Left kidney (tissue), 2 donors: ENCODE measurements around the gene GYS1. TPM values are rescaled to one million over a fixed set of nuclear protein-coding genes. Genes with fewer than 3 reads are reported as not detected.
"Not testable (repeated sequence)": the region's sequence is repeated elsewhere in the genome, so short reads cannot be mapped to it uniquely, and the experiment has no call there.

ENCODE experiments used
- DNase-seq: peaks from one replicate; pipeline ENCODE4 v3.0.0-alpha.2; 2013
- polyA plus RNA-seq: library from polyadenylated mRNA; unstranded; fragments of 120-200 nt; gene quantifications from one replicate; pipeline ENCODE4 v1.2.1, GENCODE V29; 2013; ENCODE audit not compliant: insufficient read length

The GYS1 gene
- polyA plus RNA-seq, 1 donor, result 52.2 TPM

DNA sequence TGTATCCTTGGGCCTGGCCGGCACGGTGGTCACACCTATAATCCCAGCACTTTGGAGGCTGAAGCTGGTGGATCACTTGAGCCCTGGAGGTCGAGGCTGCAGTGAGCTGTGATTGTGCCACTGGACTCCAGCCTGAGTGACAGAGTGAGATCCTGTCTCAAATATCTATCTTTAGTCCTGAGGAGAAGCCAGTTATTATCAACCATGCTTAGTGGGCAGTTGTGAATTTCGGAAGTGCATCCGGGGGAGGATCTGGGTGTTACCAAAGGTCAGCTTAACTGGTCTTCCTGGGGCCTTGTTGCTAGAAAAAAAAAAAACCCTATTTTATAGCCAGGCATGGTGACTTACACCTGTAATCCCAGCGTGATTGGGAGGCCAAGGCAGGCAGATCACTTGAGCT is 50.0 kb downstream of the GYS1 start:
- no peak for DNase-seq

DNA sequence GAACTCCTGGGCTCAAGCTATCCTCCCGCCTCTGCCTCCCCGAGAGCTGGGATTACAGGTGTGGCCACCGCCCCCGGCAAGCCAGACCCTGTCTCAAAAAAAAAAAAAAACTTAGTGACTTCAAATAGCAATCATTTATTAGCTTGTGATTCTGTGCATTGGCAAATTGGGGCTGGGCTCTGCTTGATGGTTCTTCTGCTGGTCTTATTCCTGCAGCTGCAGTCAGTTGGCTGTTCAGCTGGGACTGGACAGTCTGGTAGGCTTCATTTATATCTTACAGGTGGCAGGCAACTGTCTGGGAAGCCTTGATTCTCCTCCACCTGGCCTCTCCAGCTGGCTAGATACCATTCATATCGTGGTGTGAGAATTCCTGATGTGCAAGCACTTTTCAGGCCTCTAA is 52.2 kb downstream of the GYS1 start:
- DNase-seq, result no peak

DNA sequence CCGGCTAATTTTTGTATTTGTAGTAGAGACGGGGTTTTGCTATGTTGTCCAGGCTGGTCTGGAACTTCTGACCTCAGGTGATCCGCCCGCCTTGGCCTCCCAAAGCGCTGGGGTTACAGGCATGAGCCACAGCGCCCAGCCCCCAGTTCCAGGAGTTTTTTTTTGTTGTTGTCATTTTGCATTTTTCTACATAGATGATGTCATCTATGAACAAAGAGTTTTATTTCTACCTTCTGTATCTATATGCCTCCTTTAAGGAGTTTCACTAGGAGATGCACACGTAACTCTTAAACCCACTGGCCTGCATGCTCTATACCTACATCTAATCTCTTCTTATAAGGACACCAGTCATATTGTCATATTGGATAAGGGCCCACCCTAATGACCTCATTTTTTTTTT is 54.9 kb downstream of the GYS1 start:
- DNase-seq, result no peak

DNA sequence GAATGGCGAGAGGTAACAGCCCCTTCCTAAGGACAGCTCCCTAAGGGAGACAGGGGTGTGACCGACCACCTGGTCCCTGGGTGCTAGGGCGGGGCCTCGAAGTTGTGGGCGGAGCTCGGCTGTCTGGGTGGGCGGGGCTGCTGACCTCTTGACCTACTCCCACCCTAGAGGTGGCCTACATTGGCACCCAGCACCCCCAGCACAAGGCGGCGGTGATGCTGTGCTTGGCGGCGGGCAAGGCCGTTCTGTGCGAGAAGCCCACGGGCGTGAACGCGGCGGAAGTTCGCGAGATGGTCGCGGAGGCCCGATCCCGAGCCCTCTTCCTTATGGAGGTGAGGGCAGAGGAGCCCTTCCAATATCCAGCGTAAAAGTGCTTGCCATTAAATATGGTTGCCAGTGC is 57.2 kb downstream of the GYS1 start:
- DNase-seq, result no peak

DNA sequence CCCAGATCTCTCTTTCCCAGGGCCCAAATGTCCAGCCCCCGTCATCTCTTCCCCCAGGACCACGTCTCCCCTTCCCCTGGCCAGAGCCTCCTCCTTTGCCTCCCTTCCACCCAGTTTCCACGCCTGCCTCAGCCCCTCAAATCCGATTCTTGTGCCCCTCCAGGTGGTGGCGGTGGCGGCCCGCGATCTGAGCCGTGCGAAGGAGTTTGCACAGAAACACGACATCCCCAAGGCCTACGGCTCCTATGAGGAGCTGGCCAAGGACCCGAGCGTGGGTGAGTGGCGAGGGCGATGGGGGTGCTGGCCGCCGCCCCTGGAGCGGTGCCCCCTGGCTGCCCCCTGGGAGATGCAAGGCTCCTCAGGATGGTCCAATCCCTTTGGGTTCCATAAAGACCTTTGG is 58.3 kb downstream of the GYS1 start:
- DNase-seq, result no peak

DNA sequence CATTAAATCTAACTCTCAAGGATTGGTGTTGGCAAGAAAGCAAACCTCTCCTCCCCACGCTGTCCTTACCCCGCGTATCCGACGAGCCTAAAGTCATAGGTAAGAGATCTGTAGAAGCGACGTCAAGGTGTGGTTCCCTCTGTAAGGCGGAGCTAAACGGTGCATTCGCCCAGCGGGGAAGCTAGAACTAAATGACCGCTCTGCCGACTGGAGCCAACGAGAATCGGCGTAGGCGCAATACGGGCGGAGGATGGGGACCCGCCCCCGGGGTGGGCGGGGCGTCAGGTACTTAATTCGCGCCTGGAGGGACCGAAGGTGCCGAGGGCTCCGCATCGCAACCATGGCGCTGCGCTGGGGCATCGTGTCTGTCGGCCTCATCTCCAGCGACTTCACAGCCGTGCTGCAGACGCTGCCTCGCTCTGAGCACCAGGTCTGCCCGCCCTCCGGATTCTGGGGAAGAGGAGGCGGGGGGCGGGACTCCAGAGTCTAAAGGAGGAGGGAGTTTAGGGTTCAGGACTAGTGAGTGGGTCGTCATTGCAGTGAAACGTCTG is 59.7 kb downstream of the GYS1 start, which contains the start of gene DHDH:
DHDH (plus strand) TSS at position 318 of the 551 bp plus-strand sequence; CDS start at position 341, 23 bp downstream.
- DNase-seq, result peak; percentile 81

DNA sequence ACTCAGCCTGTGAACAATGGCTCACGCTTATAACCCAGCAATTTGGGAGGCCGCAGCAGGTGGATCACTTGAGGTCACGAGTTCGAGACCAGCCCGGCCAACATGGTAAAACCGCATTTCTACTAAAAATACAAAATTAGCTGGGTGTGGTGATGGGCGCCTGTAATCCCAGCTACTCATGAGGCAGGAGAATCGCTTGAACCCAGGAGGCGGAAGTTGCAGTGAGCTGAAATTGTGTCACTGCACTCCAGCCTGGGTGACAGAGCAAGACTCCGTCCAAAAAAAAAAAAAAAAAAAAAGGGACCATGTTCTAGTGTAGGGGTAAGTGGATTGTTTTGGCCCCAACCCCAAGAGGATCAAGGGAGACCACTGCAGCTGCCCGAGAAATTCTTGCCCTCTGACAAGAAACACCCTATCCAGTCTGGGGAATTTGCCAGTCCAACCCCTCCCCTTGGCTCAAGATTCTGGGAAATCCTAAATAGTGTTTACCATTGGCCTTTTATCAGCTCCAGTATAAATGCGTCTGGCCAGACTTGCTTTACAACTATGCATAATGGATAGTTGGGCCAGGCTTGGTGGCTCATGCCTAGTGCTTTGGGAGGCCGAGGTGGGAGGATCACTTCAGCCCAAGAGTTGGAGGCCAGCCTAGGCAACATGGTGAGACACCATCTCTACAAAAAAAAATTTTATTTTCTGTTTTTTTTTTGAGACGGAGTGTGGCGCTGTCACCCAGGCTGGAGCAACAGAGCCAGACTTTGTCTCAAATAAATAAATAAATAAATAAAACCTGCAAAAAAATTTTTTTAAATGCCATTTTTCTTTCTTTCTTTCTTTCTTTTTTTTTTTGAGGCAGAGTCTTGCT is 64.7 kb downstream of the GYS1 start:
- no peak for DNase-seq

DNA sequence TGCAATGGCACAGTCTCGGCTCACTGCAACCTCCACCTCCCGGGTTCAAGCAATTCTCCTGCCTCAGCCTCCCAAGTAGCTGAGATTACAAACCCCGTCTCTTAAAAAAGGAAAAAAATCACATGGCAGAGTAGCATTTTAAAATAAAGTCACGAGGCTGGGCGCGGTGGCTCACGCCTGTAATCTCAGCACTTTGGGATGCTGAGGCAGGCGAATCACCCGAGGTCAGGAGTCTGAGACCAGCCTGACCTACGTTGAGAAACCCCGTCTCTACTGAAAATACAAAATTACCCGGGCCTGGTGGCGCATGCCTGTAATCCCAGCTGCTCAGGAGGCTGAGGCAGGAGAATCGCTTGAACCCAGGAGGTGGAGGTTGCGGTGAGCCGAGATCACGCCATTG is 65.4 kb downstream of the GYS1 start:
- not testable (repeated sequence) for DNase-seq

DNA sequence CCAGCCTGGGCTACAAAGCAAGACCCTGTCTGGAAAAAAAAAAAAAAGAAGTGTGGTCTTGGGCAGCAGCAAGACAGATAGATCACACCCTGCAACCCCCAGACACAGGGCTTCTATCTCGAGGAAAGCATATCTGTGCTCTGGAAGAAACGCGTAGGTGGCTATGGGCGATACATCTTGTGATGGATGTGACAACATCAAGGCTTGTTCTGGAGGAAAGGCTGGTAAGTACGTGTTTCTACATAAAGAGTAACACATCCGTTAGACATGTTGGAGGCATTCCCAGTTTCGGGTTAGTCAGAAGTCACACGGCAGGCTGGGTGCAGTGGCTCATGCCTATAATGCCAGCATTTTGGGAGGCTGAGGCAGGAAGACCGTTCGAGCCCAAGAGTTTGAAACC is 66.2 kb downstream of the GYS1 start:
- DNase-seq, result no peak

DNA sequence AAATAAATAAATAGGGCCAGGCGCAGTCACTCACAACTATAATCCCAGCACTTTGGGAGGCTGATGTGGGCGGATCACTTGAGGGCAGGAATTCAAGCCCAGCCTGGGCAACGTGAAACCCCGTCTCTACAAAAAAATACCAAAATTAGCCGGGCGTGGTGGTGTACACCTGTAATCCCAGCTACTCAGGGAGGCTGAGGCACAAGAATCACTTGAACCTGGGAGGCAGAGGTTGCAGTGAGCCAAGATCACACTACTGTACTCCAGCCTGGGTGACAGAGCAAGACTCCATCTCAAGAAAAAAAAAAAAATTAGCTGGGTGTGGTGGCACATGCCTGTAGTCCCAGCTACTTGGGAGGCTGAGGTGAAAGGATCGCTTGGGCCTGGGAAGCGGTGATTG is 67.2 kb downstream of the GYS1 start:
- DNase-seq, result not testable (repeated sequence)

DNA sequence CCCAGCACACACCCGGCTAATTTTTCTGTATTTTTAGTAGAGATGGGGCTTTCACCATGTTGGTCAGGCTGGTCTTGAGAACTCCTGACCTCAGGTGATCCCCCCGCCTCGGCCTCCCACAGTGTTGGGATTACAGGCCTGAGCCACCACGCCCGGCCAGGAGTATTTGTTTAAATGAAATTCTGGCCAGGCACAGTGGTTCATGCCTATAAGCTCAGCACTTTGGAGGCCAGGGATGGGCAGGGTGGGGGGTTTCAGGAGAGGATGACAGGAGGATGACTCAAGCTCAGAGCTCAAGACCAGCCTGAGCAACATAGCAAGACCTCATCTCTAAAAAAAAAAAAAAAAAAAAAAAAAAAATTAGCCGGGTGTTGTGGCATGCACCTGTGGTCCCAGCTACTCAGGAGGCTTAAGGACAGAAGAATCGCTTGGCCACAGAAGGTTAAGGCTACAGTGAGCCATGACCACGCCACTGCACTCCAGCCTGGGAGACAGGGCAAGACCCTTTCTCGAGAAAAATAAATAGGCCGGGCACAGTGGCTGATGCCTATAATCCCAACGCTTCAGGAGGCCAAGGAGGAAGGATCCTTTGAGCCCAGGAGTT is 67.8 kb downstream of the GYS1 start:
- no peak for DNase-seq

DNA sequence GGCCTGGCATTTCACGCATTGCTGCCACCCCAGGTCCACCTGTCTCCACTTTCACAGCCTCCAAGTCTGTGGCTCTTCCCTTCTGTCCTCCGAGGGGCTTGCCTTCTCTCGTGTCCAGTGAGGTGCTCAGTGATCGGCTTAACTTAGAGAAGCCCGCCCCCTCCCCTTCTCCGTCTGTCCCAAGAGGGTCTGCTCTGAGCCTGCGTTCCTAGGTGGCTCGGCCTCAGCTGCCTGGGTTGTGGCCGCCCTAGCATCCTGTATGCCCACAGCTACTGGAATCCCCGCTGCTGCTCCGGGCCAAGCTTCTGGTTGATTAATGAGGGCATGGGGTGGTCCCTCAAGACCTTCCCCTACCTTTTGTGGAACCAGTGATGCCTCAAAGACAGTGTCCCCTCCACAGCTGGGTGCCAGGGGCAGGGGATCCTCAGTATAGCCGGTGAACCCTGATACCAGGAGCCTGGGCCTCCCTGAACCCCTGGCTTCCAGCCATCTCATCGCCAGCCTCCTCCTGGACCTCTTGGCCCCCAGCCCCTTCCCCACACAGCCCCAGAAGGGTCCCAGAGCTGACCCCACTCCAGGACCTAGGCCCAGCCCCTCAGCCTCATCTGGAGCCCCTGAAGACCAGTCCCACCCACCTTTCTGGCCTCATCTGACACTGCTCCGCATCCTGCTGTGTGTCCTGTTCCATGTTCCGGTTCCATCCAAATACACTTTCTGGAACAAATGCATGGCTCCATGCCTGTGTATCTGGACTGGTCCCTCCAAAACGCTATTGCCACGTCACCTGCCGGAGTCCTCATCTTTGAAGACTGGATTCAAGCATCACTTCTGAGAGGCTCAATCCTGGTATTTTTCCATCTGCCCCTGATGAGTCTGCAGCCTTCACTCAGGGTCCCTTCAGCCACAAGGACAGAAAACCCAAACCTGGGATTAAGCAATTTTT is 70.3 kb downstream of the GYS1 start:
- no peak for DNase-seq

DNA sequence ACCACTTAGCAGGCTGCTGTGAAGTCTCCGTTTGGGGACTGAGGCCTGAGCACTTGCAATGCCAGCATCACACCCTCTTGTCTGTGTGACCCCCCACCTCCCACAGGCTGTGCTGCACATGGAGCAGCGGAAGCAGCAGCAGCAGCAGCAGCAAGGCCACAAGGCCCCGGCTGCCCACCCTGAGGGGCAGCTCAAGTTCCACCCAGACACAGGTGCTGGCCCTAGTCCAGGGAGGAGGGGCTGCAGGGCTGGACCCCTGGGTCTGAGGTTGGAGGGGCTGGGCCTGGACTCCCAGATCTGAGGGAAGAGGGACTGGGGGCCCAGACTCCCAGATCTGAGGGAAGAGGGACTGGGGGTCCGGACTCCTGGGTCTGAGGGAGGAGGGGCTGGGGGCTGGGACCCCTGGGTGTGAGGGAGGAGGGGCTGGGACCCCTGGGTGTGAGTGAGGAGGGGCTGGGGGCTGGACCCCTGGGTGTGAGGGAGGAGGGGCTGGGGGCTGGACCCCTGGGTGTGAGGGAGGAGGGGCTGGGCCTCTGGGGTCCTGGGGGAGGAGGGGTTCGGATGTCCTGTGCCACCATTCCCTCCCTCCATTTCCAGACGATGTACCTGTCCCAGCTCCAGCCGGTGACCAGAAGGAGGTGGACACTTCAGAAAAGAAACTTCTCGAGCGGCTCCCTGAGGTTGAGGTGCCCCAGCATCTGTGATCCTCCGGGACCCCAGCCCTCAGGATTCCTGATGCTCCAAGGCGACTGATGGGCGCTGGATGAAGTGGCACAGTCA is 71.2 kb downstream of the GYS1 start:
- DNase-seq, result no peak

DNA sequence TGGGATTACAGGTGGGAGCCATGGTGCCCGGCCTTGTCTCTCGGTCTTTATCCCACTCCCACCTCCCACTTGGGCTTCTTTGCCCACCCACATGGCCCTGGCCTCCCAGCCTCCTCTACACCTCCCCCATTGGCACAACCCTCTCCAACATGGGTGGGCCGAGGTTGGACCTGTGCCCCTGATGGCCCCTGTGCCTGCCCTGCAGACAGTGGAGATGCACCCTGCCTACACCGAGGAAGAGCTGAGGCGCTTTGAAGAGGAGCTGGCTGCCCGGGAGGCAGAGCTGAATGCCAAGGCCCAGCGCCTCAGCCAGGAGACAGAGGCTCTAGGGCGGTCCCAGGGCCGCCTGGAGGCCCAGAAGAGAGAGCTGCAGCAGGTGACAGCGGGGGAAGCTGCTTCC is 72.2 kb downstream of the GYS1 start:
- DNase-seq, result no peak

DNA sequence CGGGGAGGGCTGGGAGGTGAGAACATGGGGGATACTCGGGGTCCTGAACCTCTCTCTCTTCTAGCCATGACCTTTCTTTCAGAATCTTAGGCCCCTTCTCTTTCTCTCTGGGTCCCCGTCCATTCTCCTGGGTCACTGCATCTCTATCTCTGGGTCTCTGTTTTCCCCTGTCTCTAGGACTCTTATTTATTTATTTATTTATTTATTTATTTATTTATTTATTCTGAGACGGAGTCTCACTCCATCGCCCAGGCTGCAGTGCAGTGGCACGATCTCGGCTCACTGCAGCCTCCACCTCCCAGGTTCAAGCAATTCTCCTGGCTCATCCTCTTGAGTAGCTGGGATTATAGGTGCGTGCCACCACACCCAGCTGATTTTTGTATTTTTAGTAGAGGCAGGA is 73.8 kb downstream of the GYS1 start:
- DNase-seq, result not testable (repeated sequence)

DNA sequence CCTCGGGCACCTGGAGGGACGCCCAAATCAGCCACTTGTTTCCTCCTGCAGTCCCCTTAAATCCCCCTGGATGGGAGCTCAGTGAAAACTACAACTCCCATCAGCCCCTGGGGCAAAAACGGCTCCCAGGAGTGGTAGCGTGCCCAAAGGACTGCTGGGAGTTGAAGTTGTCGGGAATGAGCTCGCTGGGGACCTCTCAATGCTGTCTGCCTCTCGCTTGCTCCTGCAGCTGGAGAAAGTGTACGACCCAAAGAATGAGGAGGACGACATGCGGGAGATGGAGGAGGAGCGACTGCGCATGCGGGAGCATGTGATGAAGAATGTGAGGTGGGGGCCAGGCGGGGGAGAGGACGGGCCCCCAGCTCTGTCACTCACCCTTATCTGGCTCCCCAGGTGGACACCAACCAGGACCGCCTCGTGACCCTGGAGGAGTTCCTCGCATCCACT is 74.3 kb downstream of the GYS1 start:
- no peak for DNase-seq

Other genes starting within 250 kb of the GYS1 start
- gene IZUMO1, start 246.4 kb downstream of the GYS1 start, polyA plus RNA-seq, result 1.1 TPM
- gene FUT1, start 240.7 kb downstream of the GYS1 start, polyA plus RNA-seq, result 3.8 TPM
- not detected for gene FGF21, start 237.8 kb downstream of the GYS1 start, polyA plus RNA-seq
- 39.9 TPM for gene BCAT2, start 182.3 kb downstream of the GYS1 start, polyA plus RNA-seq
- 27.4 TPM for gene HSD17B14, start 156.8 kb downstream of the GYS1 start, polyA plus RNA-seq
- 23.1 TPM for gene PLEKHA4, start 124.7 kb downstream of the GYS1 start, polyA plus RNA-seq
- gene PPP1R15A, start 120.9 kb downstream of the GYS1 start, polyA plus RNA-seq, result 33.8 TPM
- gene TULP2, start 94.6 kb downstream of the GYS1 start, polyA plus RNA-seq, result 1.6 TPM
- 238 TPM for gene NUCB1, start 93.0 kb downstream of the GYS1 start, polyA plus RNA-seq
- gene DHDH, start 59.6 kb downstream of the GYS1 start, polyA plus RNA-seq, result 4.6 TPM
- 64.5 TPM for gene BAX, start 38.4 kb downstream of the GYS1 start, polyA plus RNA-seq
- gene FTL, start 28.0 kb downstream of the GYS1 start, polyA plus RNA-seq, result 2,202 TPM
- 80.2 TPM for gene RUVBL2, start 578 bp upstream of the GYS1 start, polyA plus RNA-seq
- gene LHB, start 23.8 kb upstream of the GYS1 start, polyA plus RNA-seq, result 0.38 TPM
- gene CGB3, start 31.0 kb upstream of the GYS1 start, polyA plus RNA-seq, result not detected
- not detected for gene CGB2, start 38.6 kb upstream of the GYS1 start, polyA plus RNA-seq
- gene CGB1, start 43.6 kb upstream of the GYS1 start, polyA plus RNA-seq, result not detected
- gene CGB5, start 50.5 kb upstream of the GYS1 start, polyA plus RNA-seq, result not detected
- gene CGB8, start 55.8 kb upstream of the GYS1 start, polyA plus RNA-seq, result not detected
- gene CGB7, start 64.4 kb upstream of the GYS1 start, polyA plus RNA-seq, result 0.78 TPM
- gene NTF4, start 71.5 kb upstream of the GYS1 start, polyA plus RNA-seq, result 3.1 TPM
- 0.08 TPM for gene KCNA7, start 79.4 kb upstream of the GYS1 start, polyA plus RNA-seq
- 354 TPM for gene SNRNP70, start 92.1 kb upstream of the GYS1 start, polyA plus RNA-seq
- gene LIN7B, start 121.1 kb upstream of the GYS1 start, polyA plus RNA-seq, result 5.6 TPM
- 0.20 TPM for gene C19orf73, start 125.8 kb upstream of the GYS1 start, polyA plus RNA-seq
- gene PPFIA3, start 126.2 kb upstream of the GYS1 start, polyA plus RNA-seq, result 3.9 TPM
- gene HRC, start 162.1 kb upstream of the GYS1 start, polyA plus RNA-seq, result 22.9 TPM
- 29.4 TPM for gene TRPM4, start 164.5 kb upstream of the GYS1 start, polyA plus RNA-seq